Activated T-cell treated with anti-CD3 and anti-CD28 coated beads, Interleukin-2, amount 50 U/mL, for 4 hours (primary cell): ENCODE data around the gene AMMECR1. TPM values are rescaled to one million over a fixed set of nuclear protein-coding genes. Genes with fewer than 3 reads are reported as not detected.

Source experiments
- ATAC-seq, 2 donors: fragments of 200-7000 bp; cut with Tn5 transposase; one replicate each; pipeline ENCODE4 v1.10.0; 2021
- DNase-seq: peaks from one replicate; pipeline ENCODE4 v3.0.0-alpha.2; 2020
- H3K27me3 Mint-ChIP-seq: one replicate; pipeline ENCODE4 v1.8.0; 2021; ENCODE audit warnings: low read depth, mixed read lengths
- H3K36me3 Mint-ChIP-seq: one replicate; pipeline ENCODE4 v1.8.0; 2022; ENCODE audit warnings: mixed read lengths; ENCODE audit not compliant: insufficient read depth
- H3K4me1 Mint-ChIP-seq: one replicate; pipeline ENCODE4 v1.8.0; 2021; ENCODE audit warnings: low read depth, mixed read lengths
- H3K4me3 Mint-ChIP-seq: one replicate; pipeline ENCODE4 v1.8.0; 2021; ENCODE audit warnings: mild to moderate bottlenecking, moderate library complexity, mixed read lengths
- H3K9me3 Mint-ChIP-seq: one replicate; pipeline ENCODE4 v1.8.0; 2021; ENCODE audit warnings: mixed read lengths
- total RNA-seq, 3 donors: library from RNA; stranded (reverse); gene quantifications; one replicate each; pipeline ENCODE4 v1.2.1, GENCODE V29; 2021

The AMMECR1 gene
- total RNA-seq, 3 donors from 2014 or later, result 12.6 to 13.4 (median 13.2) TPM

GRCh38 chrX:110194977-110195376 lies 122.9 kb downstream of the AMMECR1 start:
- DNase-seq (no peak), ATAC-seq (no peak)
- Mint-ChIP-seq H3K27me3 (no peaks in the 10 kb centered on the region), H3K9me3 (no peaks in the 10 kb centered on the region), H3K36me3 (no peaks in the 10 kb centered on the region), H3K4me3 (no peak overlapping the region), H3K4me1 (no peaks in the 10 kb centered on the region)

- peaks cover 18% of the 10 kb centered on the region for H3K4me1 Mint-ChIP-seq
- no peaks in the 10 kb centered on the region for H3K27me3 Mint-ChIP-seq
- H3K4me3 Mint-ChIP-seq, result no peak overlapping the region
- no peak for ATAC-seq
- no peaks in the 10 kb centered on the region for H3K36me3 Mint-ChIP-seq
- no peak for DNase-seq
- H3K9me3 Mint-ChIP-seq, result no peaks in the 10 kb centered on the region
Observed at GRCh38 chrX:110192516-110192915, 125.4 kb downstream of the AMMECR1 start.

DNA sequence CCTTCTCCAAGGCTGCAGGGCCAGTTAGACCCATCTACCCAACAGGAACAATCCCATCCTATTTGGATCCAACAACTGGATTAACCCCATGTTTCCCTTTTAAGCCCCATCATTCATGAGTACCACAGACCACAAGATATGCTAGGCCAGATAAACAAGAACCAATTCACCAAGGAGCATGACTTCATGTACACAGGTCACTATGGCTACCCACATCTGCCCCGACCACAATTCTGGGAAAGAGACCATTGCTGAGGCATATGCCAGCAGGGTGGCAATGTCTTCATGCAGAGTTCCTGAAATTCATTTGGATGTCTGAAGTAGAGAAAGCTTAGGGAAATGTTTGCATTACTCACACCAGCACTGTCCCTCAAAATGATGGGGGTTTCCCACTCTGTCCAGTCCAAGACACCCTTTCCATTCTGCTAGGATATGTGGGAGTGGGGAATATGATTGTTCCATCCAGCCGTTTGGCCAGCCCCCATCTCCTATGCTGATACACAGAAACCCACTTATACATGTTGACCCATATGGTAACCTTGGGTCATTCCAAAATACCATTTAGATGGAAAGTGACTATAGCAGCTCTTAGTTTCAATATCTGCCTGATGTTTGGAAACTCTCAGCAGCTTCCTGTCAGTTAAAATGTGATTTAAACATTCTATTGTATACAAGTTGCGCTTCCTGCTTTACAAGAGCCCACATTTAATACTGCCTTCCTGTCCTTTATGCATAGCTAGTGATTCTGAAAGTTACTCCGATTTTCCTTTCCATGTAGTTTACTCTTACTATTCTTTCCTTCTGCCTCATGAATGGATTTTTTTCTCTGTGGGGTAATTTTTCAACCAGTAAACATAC lies 129.0 kb downstream of the AMMECR1 start:
- Mint-ChIP-seq H3K4me3 (no peak overlapping the region), H3K9me3 (peaks cover 3% of the 10 kb centered on the region), H3K4me1 (peaks cover 22% of the 10 kb centered on the region), H3K36me3 (peaks cover 3% of the 10 kb centered on the region), H3K27me3 (no peaks in the 10 kb centered on the region)
- DNase-seq (no peak), ATAC-seq (no peak)

GRCh38 chrX:110183314-110183713 lies 134.6 kb downstream of the AMMECR1 start:
- Mint-ChIP-seq H3K9me3 (peaks cover 5% of the 10 kb centered on the region), H3K4me3 (no peak overlapping the region), H3K4me1 (peaks cover 10% of the 10 kb centered on the region), H3K36me3 (peaks cover 8% of the 10 kb centered on the region), H3K27me3 (no peaks in the 10 kb centered on the region)
- DNase-seq (no peak), ATAC-seq (no peak)

DNA sequence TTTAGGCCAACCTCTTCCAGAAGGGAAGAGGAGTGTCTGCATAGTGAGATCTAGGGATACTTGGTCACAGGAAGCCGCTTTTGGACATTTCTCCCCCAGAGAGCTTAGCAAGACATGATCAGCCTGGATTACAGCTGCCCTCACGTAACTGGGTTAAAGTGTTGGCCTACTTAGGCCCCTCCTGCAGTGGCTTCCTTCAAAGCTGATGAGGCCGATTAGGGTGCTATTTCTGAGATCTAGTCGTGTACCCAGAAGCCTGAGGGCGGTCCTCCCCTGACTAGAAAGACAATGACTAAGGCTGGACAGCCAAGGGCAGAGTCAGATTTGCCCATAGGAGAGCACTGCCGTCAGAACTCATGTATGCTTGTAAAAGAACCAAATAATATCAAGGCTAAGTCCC lies 135.0 kb downstream of the AMMECR1 start:
- no peak overlapping the region for H3K4me3 Mint-ChIP-seq
- no peak for DNase-seq
- no peak for ATAC-seq
- H3K4me1 Mint-ChIP-seq, result peaks cover 6% of the 10 kb centered on the region
- H3K36me3 Mint-ChIP-seq, result peaks cover 8% of the 10 kb centered on the region
- H3K27me3 Mint-ChIP-seq, result no peaks in the 10 kb centered on the region
- H3K9me3 Mint-ChIP-seq, result peaks cover 5% of the 10 kb centered on the region

DNA sequence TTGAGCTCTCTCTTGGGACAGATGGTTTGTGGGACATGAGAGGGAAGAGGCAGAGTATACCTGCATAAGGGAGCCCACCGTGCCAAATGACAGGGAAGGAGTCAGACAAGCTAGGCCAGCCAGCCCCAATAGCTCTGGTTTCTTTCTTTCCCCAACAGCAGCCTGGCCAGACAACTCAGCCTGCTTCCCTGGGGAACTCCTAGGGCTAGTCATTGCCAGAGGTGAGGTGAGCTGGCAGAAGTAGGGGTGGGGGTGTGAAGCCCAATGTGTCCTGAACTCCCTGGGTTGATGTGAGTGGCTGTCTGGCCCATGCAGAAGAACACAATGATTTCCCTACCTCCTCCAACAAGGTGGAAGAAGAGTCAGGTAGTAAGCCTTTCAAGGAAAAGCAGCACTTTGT lies 135.5 kb downstream of the AMMECR1 start:
- Mint-ChIP-seq H3K9me3 (peaks cover 5% of the 10 kb centered on the region), H3K4me3 (no peak overlapping the region), H3K4me1 (peaks cover 6% of the 10 kb centered on the region), H3K36me3 (peaks cover 8% of the 10 kb centered on the region), H3K27me3 (no peaks in the 10 kb centered on the region)
- no peak for DNase-seq
- ATAC-seq, result peak in 1 of 2 donors; percentile 59

DNA sequence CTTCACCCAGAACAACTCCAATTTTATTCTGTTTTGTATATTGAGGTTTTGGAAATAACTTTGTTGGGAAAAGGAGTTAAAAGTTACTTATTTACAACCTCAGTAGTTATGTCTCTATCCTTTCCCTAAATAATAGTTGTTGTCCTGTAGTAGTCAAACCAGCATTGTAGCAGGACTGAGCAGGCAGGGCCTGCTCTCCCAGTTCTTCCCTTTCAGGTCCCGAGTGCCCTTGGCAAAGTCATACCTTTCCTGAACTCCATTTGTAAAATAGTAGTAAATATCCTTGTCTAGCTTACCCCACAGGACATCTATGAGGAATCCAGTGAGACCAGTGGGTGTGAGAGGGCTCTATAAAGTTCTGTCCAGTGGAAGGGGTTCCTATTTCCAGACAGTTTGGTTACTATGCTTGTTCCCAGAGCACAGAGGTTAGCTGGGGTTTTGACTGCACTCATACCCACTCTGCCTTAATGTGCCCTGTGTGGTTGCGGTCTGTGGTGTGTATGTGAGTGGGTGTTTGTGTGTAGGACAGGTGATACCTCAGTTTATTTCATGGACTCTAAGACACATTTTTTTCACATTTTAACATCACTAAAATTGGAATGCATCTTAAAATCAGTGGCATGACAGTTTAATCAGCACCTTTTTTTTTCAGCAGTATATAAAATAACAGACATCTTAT lies 136.3 kb downstream of the AMMECR1 start:
- H3K36me3 Mint-ChIP-seq, result peaks cover 8% of the 10 kb centered on the region
- DNase-seq (no peak), ATAC-seq (no peak)
- peaks cover 5% of the 10 kb centered on the region for H3K9me3 Mint-ChIP-seq
- H3K27me3 Mint-ChIP-seq, result no peaks in the 10 kb centered on the region
- H3K4me3 Mint-ChIP-seq, result no peak overlapping the region
- peaks cover 6% of the 10 kb centered on the region for H3K4me1 Mint-ChIP-seq

DNA sequence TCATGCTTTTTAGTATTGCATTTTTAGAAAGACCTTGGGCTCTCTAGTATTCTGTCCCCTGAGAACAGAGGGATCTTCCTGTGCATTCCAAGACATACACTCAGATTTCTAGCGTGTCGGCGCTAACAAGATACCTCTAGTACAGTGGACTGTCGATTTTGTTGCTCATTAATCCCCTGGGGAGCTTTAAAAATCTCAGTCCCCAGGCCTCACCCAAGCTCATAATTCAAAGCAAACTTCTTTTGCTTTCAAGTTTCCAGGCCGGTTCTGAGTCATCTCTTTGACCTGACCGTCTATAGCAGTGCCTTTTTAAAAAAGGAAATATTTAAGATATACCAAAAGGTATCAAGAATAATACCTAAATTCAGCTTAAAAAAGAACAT lies 137.0 kb downstream of the AMMECR1 start:
- H3K9me3 Mint-ChIP-seq, result peaks cover 5% of the 10 kb centered on the region

GRCh38 chrX:110180176-110180927 lies 137.5 kb downstream of the AMMECR1 start:
- ATAC-seq (no peak), DNase-seq (no peak)
- Mint-ChIP-seq H3K4me1 (peaks cover 6% of the 10 kb centered on the region), H3K27me3 (no peaks in the 10 kb centered on the region), H3K9me3 (peaks cover 5% of the 10 kb centered on the region), H3K36me3 (peaks cover 11% of the 10 kb centered on the region), H3K4me3 (no peak overlapping the region)

More for the DNA sequence above, 137.0 kb downstream of the AMMECR1 start:
- H3K27me3 Mint-ChIP-seq, result no peaks in the 10 kb centered on the region
- H3K4me1 Mint-ChIP-seq, result peaks cover 6% of the 10 kb centered on the region
- H3K4me3 Mint-ChIP-seq, result no peak overlapping the region
- ATAC-seq (no peak), DNase-seq (no peak)
- H3K36me3 Mint-ChIP-seq, result peaks cover 11% of the 10 kb centered on the region

- Mint-ChIP-seq H3K4me1 (peaks cover 2% of the 10 kb centered on the region), H3K36me3 (peaks cover 12% of the 10 kb centered on the region), H3K4me3 (no peak overlapping the region), H3K27me3 (no peaks in the 10 kb centered on the region), H3K9me3 (no peaks in the 10 kb centered on the region)
- ATAC-seq (no peak), DNase-seq (no peak)
Observed at GRCh38 chrX:110178179-110178865, 139.6 kb downstream of the AMMECR1 start.

DNA sequence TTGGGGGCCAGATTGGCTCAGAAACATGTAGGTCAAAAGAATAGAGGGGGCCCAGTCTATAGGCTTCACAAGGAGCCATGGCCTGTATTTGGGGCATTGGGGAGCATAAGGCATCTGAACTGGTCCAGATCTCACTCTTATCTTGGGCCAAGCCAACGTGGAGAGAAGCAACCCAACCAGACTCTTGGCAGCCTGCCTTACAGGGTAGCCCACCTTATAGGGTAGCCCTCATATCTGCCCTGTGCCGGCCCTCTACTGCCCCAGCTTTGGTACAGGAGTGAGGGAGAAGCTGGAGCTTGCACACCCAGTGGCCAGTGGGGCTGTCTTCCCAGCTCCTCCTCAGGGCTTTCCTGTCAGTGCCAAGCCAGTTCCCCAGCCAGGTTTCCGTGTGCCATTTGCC lies 142.2 kb downstream of the AMMECR1 start:
- Mint-ChIP-seq H3K4me1 (peaks cover 1% of the 10 kb centered on the region), H3K27me3 (no peaks in the 10 kb centered on the region), H3K4me3 (no peak overlapping the region), H3K36me3 (peaks cover 17% of the 10 kb centered on the region), H3K9me3 (no peaks in the 10 kb centered on the region)
- no peak for DNase-seq
- ATAC-seq, result no peak

GRCh38 chrX:110175146-110175545 lies 142.7 kb downstream of the AMMECR1 start:
- Mint-ChIP-seq H3K4me1 (no peaks in the 10 kb centered on the region), H3K4me3 (no peak overlapping the region), H3K36me3 (peaks cover 17% of the 10 kb centered on the region), H3K27me3 (no peaks in the 10 kb centered on the region), H3K9me3 (no peaks in the 10 kb centered on the region)
- ATAC-seq (no peak), DNase-seq (no peak)

DNA sequence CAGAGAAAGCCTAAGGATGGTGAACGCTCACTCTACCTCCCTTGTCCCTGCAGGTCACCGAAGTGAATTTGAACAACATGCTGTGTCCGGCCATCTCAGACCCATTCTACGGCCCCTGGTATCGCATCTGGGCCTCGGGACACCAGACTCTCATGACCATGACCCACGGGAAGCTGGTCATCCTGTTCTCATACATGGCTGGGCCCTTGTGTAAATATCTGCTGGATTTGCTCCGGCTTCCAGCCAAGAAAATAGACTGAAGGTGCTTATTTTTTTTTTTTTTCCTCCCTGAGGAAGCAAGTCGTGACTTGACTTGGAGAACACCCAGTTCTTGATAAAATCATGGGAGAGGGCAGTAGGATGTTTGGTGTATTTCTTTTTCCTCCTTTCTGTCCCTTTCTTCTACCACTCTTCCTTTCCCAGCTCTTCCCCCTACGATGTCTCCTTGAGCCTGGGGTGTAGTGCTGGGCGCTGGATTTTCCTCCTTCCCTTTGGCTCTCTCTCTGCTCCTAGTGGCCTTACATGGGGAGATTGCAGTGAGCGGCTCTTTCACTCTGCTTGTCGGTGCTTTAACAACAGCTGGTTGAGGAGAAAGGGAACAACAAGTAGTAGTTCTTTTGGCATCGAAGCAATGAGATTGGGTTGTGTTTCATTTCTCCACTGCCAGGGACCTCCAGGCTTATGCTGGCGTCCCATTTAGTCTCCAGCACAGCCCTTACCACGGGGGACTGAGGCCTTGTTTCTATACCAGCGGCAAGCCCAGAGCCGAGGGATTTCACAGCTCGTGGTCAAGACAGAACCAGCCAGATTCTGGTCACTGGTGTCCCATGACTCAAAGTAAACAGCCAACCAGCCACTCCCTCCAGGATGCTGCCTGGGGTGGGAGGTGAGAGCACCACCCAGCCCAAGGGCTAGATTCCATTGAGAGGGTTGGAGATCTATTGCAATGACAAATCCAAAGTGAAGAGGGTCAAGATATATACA lies 144.4 kb downstream of the AMMECR1 start:
- no peaks in the 10 kb centered on the region for H3K4me1 Mint-ChIP-seq
- no peaks in the 10 kb centered on the region for H3K27me3 Mint-ChIP-seq
- H3K4me3 Mint-ChIP-seq, result no peak overlapping the region
- no peaks in the 10 kb centered on the region for H3K9me3 Mint-ChIP-seq
- DNase-seq, result no peak
- peaks cover 17% of the 10 kb centered on the region for H3K36me3 Mint-ChIP-seq
- ATAC-seq, result no peak
